AG04449 (cell line): Measurements from ENCODE around the gene KRT6A.
"Not testable (repeated sequence)": the region's sequence is repeated elsewhere in the genome, so short reads cannot be mapped to it uniquely, and the experiment has no call there.

Source experiments
- CTCF ChIA-PET: fragments of 350-600 bp; formaldehyde crosslinking; extraction: SDS; loops from one replicate; lab custom pipeline; 2021; ENCODE audit warnings: antibody characterized with exemption; lab: Yijun Ruan, JAX
- POLR2A ChIA-PET: fragments of 400-600, 350-600 bp; formaldehyde crosslinking; extraction: SDS; loops from one replicate; lab custom pipeline; 2020; ENCODE audit warnings: antibody characterized with exemption, inconsistent platforms; lab: Yijun Ruan, JAX
- DNase-seq: peaks from one replicate; pipeline ENCODE4 v3.0.0-alpha.2; 2010; ENCODE audit warnings: low read depth, low spot score
- H3K4me3 ChIP-seq: 2 replicates; pipeline ENCODE4 v1.5.1; 2011; ENCODE audit warnings: low read depth, mild to moderate bottlenecking, control low read depth, low read length
- TF ChIP-seq, protein P1 (sequence below): IDR thresholded peaks from one replicate; pipeline ENCODE4 v1.5.1; 2011; ENCODE audit warnings: mild to moderate bottlenecking, moderate library complexity, low read length, control low read depth, inconsistent platforms; ENCODE audit not compliant: insufficient read depth; ENCODE audit errors: missing control alignments

The KRT6A gene

DNA sequence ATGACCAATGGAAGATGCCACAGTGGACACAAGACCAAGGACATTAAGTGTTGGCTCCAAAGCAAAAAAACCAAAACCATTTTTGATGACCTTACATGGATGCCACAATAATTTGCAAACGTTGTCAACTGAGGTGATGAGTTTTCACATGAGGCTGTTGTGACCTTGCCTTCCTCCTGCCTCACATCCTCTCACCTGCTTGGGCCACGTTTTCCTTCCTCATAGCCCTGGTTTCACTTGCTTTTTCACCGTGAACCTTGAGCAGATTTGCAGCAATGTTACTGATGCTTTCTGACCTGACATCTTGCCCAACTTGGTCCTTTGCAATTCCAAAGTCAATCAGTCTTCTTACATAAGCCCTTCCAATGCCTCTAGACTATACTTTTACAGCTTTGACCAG, 44.8 kb downstream of the KRT6A start:
- ChIA-PET POLR2A (no interaction called here), CTCF (no interaction called here)
- H3K4me3 ChIP-seq: no peak overlapping the region
- DNase-seq: no peak
- TF ChIP-seq, protein P1, sequence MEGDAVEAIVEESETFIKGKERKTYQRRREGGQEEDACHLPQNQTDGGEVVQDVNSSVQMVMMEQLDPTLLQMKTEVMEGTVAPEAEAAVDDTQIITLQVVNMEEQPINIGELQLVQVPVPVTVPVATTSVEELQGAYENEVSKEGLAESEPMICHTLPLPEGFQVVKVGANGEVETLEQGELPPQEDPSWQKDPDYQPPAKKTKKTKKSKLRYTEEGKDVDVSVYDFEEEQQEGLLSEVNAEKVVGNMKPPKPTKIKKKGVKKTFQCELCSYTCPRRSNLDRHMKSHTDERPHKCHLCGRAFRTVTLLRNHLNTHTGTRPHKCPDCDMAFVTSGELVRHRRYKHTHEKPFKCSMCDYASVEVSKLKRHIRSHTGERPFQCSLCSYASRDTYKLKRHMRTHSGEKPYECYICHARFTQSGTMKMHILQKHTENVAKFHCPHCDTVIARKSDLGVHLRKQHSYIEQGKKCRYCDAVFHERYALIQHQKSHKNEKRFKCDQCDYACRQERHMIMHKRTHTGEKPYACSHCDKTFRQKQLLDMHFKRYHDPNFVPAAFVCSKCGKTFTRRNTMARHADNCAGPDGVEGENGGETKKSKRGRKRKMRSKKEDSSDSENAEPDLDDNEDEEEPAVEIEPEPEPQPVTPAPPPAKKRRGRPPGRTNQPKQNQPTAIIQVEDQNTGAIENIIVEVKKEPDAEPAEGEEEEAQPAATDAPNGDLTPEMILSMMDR: no peak

DNA sequence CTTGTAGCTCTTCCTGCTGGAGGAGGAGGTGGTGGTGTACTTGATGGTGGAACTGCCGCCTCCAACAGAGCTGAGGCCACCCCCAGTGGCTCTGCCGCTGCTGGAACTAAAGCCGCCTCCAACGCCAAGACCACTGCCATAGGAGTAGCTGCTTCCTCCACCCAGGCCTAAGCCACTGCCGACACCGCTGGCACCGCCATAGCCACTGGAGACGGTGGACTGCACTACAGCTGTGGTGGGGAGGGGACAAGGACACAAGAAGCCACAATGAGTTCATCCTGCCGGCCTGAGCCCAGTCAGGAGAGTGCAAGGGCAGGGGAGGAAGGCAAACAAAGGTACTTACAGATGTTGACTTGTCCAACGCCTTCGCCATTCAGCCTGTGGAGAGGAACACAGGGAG, 45.9 kb downstream of the KRT6A start:
- H3K4me3 ChIP-seq, CTCF ChIA-PET, POLR2A ChIA-PET, DNase-seq: not testable (repeated sequence)

DNA sequence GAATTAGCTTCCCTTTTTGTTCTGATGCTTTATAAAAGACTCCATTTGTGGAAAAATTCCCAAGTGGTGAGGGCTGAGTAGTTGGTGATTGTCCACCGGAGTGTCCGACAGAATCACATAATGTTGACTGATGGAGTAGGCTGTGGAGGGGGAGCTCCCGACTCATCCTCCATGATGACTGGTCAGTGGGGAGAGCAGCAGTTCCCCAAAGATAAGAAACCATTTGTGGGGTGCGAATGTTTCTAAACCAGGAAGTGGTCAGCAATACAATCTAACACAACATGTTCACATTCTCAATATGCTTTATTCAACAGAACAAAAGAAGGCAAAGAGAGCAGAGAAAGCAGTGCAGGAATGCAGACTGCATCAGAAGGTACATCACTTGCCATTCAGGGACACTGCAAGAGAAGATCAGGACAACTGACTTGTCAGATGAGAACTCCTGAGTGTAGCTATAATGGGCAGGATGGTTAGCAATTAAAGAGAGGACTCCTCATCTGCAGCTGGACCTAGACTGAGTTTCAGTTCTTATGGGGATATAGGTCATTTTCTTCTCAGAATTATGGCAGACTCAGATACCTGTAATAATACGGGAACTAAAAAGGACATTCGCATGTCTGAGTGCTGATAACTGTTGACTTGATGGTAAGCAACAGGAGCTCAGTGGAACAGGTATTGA, 46.6 kb downstream of the KRT6A start:
- TF ChIP-seq, protein P1: no peak
- DNase-seq: no peak
- POLR2A ChIA-PET: no interaction called here
- CTCF ChIA-PET: interaction anchor here (0.7 kb wide), 1 partner anchor 9 kb away, joined by 3 read pairs; no protein-coding TSS in a partner anchor
- H3K4me3 ChIP-seq: no peak overlapping the region

DNA sequence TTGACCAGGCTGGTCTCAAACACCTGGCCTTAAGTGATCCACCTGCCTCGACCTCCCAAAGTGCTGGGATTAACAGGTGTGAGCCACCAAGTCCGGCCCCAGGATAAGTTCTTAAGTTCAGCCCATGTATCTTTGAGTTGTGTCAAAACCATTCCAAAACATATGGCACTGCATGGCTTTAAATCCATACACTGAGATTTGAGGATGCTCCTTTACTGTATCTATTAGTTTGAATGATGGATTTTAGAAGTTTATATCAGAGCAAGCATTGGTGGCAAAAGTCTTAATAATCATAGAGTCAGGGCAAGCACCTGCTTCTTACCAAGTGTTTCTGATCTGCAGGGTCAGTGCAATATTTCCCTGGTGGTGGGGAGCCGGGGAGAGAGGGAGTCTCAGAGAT, 47.2 kb downstream of the KRT6A start:
- ChIA-PET CTCF (interaction anchor here (0.7 kb wide), 1 partner anchor 10 kb away, joined by 3 read pairs; no protein-coding TSS in a partner anchor), POLR2A (no interaction called here)
- TF ChIP-seq, protein P1: no peak
- no peak for DNase-seq
- no peak overlapping the region for H3K4me3 ChIP-seq

DNA sequence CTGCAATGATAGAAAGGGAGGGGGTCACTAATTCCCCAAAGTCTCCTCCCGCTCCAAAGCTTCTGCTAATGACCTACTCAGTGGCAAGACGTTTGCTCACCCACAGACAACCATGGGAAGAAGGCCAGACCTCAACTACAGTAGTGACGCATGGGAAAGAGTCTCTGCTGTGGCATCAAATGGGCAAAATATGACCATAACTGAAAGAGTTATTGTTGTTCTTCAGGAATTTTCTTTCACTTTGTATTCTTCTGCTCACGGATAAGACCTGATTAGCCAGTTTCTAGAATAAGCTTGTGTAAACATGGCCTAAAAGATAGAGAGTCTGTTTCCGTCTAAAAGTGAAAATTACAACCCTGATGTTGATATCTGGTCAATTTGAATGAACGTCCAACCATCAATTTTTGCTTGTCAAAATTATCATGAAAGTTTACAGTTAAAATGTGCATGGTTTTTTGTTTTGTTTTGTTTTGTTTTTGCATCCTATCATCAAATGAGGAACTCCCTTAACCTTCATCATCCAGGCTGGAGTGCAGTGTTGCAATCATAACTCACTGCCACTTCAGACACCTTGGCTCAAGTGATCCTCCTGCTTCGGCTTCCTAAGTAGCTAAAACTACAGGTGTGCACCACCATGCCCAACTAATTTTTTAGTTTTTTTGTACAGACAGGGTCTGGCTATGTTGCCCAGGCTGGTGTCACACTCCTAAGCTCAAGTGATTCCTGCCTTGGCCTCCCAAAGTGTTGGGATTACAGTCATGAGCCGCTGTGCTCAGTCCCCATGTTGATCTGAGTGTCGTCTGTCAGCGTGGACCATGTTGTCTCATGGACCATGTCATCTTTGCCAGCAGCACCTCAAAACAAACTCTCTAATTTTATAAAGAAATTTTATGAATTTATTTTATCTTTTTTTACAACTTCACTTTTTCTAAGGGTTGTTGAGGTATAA, 48.1 kb downstream of the KRT6A start:
- TF ChIP-seq, protein P1: no peak
- H3K4me3 ChIP-seq: no peak overlapping the region
- CTCF ChIA-PET: interaction anchor here (1.3 kb wide), 1 partner anchor 10 kb away, joined by 3 read pairs; no protein-coding TSS in a partner anchor
- DNase-seq: no peak
- POLR2A ChIA-PET: no interaction called here

DNA sequence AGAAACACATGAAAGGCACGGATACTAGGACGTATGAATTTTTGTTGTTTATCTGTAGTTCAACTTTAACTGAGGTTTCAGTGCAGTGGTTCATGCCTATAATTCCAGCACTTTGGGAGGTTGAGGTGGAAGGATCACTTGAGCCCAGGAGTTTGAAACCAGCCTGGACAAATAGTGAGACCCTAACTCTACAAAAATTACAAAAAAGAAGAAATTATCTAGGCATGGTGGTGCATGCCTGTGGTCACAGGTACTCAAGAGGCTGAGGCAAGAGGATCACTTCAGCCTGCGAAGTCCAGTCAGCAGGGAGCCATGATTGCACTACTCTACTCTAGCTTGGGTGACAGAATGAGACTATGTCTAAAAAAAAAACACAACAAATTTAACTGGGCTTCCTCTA, 49.1 kb downstream of the KRT6A start:
- H3K4me3 ChIP-seq: no peak overlapping the region
- no peak for DNase-seq
- CTCF ChIA-PET: no interaction called here
- TF ChIP-seq, protein P1: no peak
- POLR2A ChIA-PET: no interaction called here
